GM12892 (cell line): ENCODE data around the gene FASLG.

Experiments used
- POLR2A ChIP-seq: IDR thresholded peaks from 2 replicates; pipeline ENCODE4 v1.6.1; 2011; ENCODE audit warnings: low read depth, low read length, control low read depth
- POLR2AphosphoS5 ChIP-seq: IDR thresholded peaks from 2 replicates; pipeline ENCODE4 v1.6.1; 2011; ENCODE audit warnings: low read depth, low read length, control low read depth

DNA sequence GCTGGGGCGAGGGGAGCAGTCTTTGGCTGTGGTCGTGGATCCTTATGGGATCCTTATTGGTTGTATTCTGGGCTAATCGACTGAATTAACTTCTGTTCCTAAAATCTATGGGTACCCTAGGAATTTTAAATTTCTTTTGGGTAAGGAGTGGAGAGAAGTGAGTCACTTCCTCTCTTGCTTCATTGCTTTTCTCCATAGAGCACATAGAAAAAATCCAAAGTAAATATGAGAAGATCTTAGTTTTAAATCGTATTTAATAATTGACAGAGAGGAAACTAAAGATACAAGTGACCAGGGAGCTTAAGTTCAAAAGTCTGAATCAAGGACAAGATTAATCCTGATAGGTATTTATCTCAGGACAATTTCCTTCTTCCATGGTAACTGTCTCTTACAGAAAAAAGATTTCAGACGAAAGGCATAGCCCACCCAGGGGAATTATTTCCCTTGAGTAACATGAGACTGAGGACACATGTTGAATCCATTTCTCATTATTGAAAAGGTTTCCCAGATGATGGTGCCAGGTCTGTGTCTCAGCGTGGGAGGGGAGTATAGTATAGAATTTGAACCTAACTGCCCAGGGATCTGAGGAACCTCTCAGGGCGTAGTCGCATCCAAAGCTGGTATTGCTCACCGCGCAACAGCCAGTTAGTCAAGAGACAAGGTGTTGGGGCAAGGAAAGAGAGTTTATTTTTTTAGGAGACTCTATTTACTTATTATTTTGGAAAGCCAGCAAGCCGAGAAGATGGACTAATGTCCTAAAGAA lies 28.7 kb upstream of the FASLG start:
- TF ChIP-seq POLR2A, result no peak
- no peak for TF ChIP-seq POLR2AphosphoS5
